ENCODE data around the gene LARP1. TPM values are rescaled to one million over a fixed set of nuclear protein-coding genes. Genes with fewer than 3 reads are reported as not detected.
"Not testable (repeated sequence)": the region's sequence is repeated elsewhere in the genome, so short reads cannot be mapped to it uniquely, and the experiment has no call there.

The LARP1 gene
- total RNA-seq, 1 donor from 2014 or later: 249 TPM

- H3K27ac Mint-ChIP-seq: no peak overlapping the region
- no peak overlapping the region for H3K4me3 Mint-ChIP-seq
- H3K36me3 Mint-ChIP-seq: peaks cover 19% of the 10 kb centered on the region
- H3K9me3 Mint-ChIP-seq: no peaks in the 10 kb centered on the region
- no peaks in the 10 kb centered on the region for H3K27me3 Mint-ChIP-seq (ENCODE audit: low read depth)
- H3K4me1 Mint-ChIP-seq: no peaks in the 10 kb centered on the region
- no peak for DNase-seq (ENCODE audit: low spot score in 2 of 2, unreplicated experiment in 2 of 2)
- TF ChIP-seq CTCF (IDR thresholded peaks at IDR 0.05; ENCODE audit: unreplicated experiment): no peak
These were observed 74.0 kb downstream of the LARP1 start for GRCh38 chr5:154829181-154829588.

DNA sequence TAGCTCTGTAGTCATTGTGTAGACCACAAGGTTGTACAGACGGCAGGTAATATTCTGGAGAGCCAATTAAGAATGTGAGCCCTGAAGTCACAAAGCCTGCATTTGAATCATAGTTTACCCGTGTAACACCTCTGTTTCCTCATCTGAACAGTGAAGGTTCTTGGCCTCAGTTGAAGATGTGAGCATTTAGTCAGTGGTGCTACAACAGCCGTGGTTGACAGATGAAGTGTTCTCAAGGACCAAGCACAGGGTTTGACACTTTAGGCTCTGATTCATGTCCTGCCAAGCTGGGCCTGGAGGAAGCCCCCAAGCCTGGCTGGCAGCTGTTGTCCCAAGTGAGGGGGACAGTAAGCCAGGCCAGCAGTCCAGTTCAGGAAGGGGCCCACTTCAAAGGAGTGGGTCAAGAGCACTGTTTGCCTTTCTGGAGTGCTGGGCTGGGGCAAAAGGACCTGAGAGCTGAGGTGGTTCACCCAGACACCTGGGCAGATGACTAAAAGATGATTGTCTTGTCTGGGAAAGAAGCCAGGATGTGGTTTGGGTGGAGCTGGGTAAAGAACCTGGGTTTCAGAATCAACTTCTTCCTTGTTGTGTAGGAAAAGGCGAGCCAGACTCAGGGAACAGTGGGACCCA lies 74.5 kb downstream of the LARP1 start:
- Mint-ChIP-seq H3K4me1 (peaks cover 3% of the 10 kb centered on the region), H3K27ac (no peak overlapping the region), H3K4me3 (no peak overlapping the region), H3K9me3 (no peaks in the 10 kb centered on the region), H3K27me3 (ENCODE audit: low read depth) (no peaks in the 10 kb centered on the region), H3K36me3 (peaks cover 19% of the 10 kb centered on the region)
- no peak for TF ChIP-seq CTCF (IDR thresholded peaks at IDR 0.05; ENCODE audit: unreplicated experiment)
- DNase-seq (ENCODE audit: low spot score in 2 of 2, unreplicated experiment in 2 of 2): no peak

- no peak for DNase-seq (ENCODE audit: low spot score in 2 of 2, unreplicated experiment in 2 of 2)
- H3K27ac Mint-ChIP-seq: no peak overlapping the region
- peaks cover 19% of the 10 kb centered on the region for H3K36me3 Mint-ChIP-seq
- TF ChIP-seq CTCF (IDR thresholded peaks at IDR 0.05; ENCODE audit: unreplicated experiment): no peak
- no peak overlapping the region for H3K4me3 Mint-ChIP-seq
- no peaks in the 10 kb centered on the region for H3K27me3 Mint-ChIP-seq (ENCODE audit: low read depth)
- peaks cover 7% of the 10 kb centered on the region for H3K4me1 Mint-ChIP-seq
- no peaks in the 10 kb centered on the region for H3K9me3 Mint-ChIP-seq
These were observed 75.0 kb downstream of the LARP1 start for GRCh38 chr5:154830219-154830595.

DNA sequence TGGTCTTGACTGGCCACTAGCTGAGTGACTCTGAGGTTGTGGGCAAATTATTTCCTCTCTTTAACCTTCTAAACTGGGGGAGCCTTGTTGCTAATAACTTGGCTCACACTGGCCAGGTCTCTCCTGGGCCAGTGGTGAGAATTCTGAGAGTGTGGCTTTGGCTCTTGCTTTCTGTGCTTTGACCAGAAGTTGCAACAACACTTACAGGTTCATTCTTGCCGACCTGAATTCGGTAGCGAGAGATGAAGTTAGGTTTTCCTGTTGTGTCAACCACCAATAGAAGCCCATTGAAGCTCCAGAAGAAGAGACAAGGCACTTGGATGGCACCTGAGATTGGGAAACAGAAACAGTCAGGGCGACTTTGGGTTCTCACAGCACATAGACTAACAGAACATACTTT lies 75.4 kb downstream of the LARP1 start:
- Mint-ChIP-seq H3K4me3 (no peak overlapping the region), H3K9me3 (no peaks in the 10 kb centered on the region), H3K27ac (no peak overlapping the region), H3K4me1 (peaks cover 7% of the 10 kb centered on the region), H3K36me3 (peaks cover 18% of the 10 kb centered on the region), H3K27me3 (ENCODE audit: low read depth) (no peaks in the 10 kb centered on the region)
- no peak for DNase-seq (ENCODE audit: low spot score in 2 of 2, unreplicated experiment in 2 of 2)
- TF ChIP-seq CTCF (IDR thresholded peaks at IDR 0.05; ENCODE audit: unreplicated experiment): no peak

DNA sequence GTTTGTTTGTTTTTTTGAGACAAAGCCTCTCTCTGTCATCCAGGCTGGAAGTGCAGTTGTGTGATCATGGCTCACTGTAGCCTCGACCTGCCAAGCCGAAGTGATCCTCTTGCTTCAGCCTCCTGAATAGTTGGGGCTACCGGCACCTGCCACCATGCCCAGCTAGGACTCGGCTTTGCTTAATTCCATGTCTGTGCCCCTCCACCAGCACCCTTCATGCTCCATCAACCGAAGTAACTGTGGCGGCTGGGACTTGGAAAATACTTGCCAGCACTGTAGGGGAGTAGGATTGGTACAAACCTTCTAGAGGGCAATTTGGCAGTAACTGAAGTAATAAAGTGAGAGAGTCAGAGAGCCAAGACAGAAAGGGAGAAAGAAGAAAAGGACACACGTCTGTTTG lies 76.3 kb downstream of the LARP1 start:
- peaks cover 13% of the 10 kb centered on the region for H3K36me3 Mint-ChIP-seq
- no peak overlapping the region for H3K4me3 Mint-ChIP-seq
- no peaks in the 10 kb centered on the region for H3K9me3 Mint-ChIP-seq
- DNase-seq (ENCODE audit: low spot score in 2 of 2, unreplicated experiment in 2 of 2): no peak
- peaks cover 7% of the 10 kb centered on the region for H3K4me1 Mint-ChIP-seq
- H3K27me3 Mint-ChIP-seq (ENCODE audit: low read depth): no peaks in the 10 kb centered on the region
- no peak overlapping the region for H3K27ac Mint-ChIP-seq
- TF ChIP-seq CTCF (IDR thresholded peaks at IDR 0.05; ENCODE audit: unreplicated experiment): no peak

DNA sequence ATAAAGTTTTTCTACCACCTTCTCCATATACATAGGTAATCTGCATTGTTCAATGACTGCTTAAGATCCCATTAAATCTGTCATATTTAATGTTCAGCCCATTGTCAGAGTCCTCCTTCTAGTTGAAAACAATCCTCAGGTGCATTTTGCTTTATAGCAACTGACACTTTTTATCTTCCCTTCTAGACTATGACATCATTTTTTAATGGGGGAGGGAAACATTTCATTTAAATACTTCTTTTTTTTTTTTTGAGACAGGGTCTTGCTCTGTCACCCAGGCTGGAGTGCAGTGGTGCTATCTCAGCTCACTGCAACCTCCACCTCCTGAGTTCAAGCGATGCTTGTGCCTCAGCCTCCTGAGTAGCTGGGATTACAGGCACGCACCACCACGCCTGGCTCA lies 77.6 kb downstream of the LARP1 start:
- not testable (repeated sequence) for H3K9me3 Mint-ChIP-seq; DNase-seq (ENCODE audit: low spot score in 2 of 2, unreplicated experiment in 2 of 2); H3K4me1 Mint-ChIP-seq; H3K4me3 Mint-ChIP-seq; H3K27me3 Mint-ChIP-seq (ENCODE audit: low read depth); H3K27ac Mint-ChIP-seq
- peaks cover 23% of the 10 kb centered on the region for H3K36me3 Mint-ChIP-seq

All from mesothelial cell of epicardium (in vitro differentiated cells).